DMS53 (cell line): Measurements from ENCODE around the gene CNTN1.
"Not testable (repeated sequence)": the region's sequence is repeated elsewhere in the genome, so short reads cannot be mapped to it uniquely, and the experiment has no call there.

ENCODE experiments used
- DNase-seq: peaks from one replicate; lab custom pipeline; 2025; lab: John Stamatoyannopoulos, UW

The CNTN1 gene

GRCh38 chr12:41034686-41035085 is 342.4 kb downstream of the CNTN1 start:
- DNase-seq: no peak

DNA sequence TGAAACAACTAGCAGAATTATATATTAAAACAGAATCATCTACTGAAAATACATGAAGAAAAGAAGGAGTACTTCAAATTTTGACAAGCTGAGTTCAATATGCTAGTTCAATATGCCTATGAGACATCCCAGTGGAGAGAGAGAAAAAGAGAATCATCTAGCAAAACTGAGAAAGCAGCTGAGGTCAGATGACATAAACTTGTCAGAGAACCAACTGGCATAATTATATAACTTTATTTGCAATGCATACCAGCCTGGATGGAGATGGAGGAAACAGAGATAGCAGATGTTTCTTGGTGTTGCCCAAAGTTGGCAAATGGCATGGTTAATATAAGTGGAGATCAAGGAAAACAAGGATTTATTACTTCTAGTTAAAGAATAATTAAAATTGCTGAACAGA is 347.2 kb downstream of the CNTN1 start:
- DNase-seq: no peak

GRCh38 chr12:41045509-41045908 is 353.3 kb downstream of the CNTN1 start:
- DNase-seq: no peak

GRCh38 chr12:41049033-41049432 is 356.8 kb downstream of the CNTN1 start:
- DNase-seq: no peak

DNA sequence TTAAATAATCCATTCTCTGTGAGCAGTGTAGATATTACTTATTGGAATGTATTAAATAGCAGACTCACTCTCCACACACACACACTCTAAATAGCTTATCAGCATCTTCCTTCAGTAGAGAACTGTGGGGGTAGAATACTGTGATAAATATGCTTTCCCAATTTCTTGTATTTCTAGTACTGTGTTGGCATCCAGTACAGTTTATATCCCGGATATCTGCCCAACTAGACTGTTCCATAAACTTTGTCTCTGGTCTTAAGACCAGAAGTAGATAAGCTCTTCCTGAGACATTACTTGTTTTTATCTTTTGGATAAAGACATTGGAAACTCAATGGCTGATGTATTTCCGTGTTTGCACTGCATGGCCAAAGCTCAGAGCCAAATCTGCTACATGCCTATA is 359.7 kb downstream of the CNTN1 start:
- DNase-seq: no peak

DNA sequence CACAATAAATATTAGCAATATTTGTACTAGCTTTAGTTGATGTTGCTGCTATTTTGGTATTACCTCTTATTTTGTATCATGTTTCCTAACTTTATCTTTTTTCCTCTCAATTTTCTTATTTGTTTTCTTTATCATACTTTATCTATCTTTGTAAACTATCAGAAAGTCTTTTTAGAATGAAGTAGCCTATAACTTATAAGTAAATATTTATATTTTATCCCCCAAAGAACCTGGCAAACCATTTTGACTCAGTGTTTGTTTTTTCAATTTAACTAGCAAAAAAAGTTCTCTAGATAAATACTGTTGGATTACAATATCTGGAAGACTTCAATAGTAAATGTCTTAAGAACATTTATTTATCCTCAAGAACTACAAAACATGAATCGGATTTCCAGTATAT is 360.2 kb downstream of the CNTN1 start:
- DNase-seq: no peak

- no peak for DNase-seq
Observed at GRCh38 chr12:41053046-41053445, 360.8 kb downstream of the CNTN1 start.

GRCh38 chr12:41055875-41056577 is 363.8 kb downstream of the CNTN1 start:
- no peak for DNase-seq

DNA sequence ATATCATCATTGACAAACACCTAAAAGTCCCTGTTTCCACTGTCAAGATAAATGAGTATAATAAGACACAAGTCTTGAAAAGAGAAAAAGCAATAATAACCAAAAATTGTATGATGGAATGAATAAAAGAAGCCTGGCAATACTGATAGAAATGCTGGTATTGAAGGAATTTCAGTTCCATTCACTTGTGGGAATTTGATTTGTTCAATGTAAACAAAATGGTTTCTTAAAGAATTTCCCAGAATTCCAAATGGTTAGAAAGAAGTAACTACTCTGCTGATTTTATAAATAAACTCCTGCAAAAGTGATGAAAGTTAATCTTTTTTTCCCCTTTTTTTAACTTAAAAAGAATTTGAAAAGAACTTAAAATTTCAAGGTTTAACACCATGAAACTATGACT is 366.0 kb downstream of the CNTN1 start:
- no peak for DNase-seq

DNA sequence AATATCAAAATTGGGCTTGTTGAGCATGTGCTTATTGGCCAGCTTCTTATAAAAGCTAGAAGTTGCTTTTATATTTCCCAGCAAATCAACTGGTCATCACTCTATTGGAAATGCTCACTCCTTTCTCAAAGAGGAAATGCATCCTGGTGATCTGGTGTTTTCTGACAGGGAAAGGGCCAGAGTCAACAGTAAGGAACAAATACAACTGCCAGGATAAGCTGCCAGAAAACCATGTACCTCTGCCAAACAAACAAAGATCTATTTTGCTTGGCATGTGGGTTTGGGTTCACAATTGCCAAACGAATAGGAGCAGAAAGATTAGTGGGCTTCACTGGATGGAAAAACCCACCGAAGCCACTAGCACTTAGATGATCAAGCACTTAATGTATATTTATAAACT is 369.0 kb downstream of the CNTN1 start:
- peak; percentile 31 for DNase-seq

DNA sequence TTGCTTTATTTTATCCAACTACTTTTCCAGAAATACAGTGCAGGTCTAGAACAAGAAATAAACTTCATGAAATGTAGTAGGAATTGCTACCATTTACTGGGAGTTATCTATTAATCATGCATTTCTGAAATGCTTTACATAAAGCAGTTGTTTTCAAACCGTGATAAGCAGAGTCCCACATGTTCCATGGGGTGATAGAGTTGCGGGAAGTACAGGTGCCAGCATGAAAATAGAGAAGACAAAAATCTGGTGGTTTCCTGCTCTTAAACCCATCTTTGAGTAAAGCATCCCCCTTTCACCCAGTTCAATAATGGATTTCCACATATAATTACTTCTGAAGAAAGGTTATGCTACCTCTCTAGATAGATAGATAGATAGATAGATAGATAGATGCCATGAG is 372.2 kb downstream of the CNTN1 start:
- no peak for DNase-seq

GRCh38 chr12:41067941-41068645 is 375.9 kb downstream of the CNTN1 start:
- no peak for DNase-seq

DNA sequence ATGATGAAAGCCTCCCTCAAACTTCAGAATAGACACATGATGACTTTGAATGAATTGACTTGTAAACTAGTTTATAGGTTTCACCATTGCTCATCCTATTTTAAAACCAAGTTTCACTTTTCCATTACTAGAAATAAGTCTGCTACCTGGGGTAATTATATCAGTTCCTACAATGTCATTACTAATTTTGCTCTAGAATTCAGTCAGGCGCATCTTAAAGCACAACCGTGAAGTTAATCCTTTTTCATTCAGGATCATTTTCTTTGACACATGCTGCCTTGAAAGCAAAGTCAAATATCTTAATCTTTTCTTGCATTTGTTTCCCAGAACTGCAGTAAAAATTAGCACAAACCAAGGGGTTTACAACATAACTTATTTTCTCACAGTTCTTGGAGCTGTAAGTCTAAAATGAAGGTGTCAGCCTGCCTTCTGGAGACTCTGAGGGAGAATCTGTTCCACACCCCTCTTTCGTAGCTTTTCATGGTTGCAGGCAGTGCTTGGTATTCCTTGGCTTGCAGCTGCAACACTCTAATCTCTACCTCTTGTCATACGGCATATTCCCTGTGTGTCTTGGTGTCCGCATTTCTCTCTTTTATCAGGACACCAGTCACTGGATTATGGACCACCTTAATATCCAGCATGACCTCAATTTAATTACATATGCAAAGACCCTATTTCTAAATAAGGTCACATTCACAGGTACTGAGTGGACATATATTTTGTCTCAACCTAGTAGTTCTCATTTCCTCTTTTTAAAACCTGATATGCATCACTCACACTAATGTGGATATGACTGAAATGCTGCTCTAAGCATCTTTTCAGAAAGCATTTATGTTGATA is 381.6 kb downstream of the CNTN1 start:
- no peak for DNase-seq

DNA sequence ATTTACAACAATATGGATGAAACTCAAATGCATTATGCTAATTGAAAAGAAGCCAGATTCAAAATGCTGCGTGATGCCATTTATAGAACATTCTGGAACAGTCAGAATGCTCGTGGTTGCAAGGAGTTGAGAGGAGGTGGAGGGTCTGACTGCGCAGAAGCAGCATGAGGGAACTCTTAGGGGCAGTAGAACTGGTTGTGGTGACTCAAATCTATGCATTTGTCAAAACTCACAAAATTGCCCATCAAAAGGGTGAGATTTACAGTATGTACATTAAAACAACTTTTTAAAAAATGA is 382.2 kb downstream of the CNTN1 start:
- DNase-seq: no peak

DNA sequence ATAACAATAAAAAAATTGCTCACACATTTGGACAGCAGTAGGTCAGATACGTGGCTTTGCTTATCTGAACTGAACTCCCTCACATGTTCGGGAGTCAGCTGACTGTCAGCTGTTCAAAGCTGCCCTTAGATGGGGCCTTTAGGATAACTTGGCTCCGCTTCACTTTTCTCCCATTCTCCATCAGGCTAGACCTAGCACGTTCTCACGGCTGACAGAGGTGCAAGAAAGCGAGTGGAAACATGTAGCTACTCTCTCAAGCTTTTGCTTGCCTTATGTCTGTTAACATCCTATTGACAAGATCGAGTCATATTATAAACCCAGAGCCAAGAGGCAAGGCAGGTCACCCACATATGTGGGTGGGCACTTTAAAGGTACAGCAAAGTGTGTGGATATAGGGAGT is 383.9 kb downstream of the CNTN1 start:
- no peak for DNase-seq

DNA sequence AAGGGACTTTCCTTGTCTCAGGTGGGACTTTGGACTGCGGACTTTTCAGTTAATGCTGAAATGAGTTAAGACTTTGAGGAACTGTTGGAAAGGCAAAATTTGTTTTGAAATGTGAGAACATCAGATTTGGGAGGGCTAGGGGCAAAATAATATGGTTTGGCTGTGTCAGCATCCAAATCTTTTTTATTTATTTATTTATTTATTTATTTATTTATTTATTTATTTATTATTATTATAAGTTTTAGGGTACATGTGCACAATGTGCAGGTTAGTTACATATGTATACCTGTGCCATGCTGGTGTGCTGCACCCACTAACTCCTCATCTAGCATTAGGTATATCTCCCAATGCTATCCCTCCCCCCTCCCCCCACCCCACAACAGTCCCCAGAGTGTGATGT is 389.0 kb downstream of the CNTN1 start:
- not testable (repeated sequence) for DNase-seq

- no peak for DNase-seq
Observed at GRCh38 chr12:41089438-41089837, 397.2 kb downstream of the CNTN1 start.

GRCh38 chr12:41092115-41092514 is 399.9 kb downstream of the CNTN1 start:
- DNase-seq: no peak

GRCh38 chr12:41096797-41097196 is 404.6 kb downstream of the CNTN1 start:
- no peak for DNase-seq

- no peak for DNase-seq
Observed at GRCh38 chr12:41100572-41100971, 408.3 kb downstream of the CNTN1 start.

- no peak for DNase-seq
Observed at GRCh38 chr12:41101806-41102205, 409.6 kb downstream of the CNTN1 start.

GRCh38 chr12:41103614-41104013 is 411.4 kb downstream of the CNTN1 start:
- DNase-seq: no peak

- DNase-seq: no peak
Observed at GRCh38 chr12:41106315-41106714, 414.1 kb downstream of the CNTN1 start.
